ENCODE data around the gene GINS1.

DNA sequence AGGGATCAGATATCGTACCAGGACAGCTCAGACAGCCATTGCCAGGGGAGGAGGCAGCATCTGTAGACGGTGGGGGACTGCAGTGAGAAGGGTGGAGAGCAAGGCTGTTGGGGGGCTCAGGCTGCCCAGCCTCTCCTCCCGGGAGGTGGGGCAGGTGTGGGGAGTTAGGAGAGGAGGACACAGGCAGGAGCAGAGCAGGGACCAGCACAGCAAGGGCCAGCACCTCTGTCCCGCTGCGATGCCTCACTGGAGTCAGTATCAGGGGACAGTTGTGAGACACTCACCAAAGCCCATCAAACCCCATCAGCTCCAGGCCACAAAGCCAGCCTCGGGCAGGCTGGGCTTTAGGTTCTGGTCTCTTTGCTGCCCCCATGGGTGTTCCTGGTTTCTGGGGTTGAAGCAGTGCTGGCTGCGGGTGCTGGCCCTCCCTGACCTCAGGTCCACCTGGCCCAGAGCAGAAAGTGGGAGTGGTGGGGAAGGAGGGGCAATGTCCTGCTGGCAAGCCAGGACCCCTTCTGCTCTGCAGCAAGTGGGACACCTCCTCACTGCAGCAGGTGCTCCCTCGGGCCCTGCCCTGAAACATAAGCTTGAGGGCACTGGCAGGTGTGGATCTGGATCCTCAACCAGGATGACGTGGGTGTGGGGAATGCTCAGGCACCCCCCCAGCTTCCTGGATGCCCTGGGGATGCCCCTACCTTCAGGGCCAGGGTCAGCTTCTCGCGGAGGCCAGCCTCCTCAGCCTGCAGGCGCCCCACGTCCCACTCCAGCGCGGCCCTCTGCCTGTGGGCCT, 83.4 kb downstream of the GINS1 start:
- no peak for TF ChIP-seq EZH2phosphoT487 (IDR thresholded peaks at IDR 0.05; ENCODE audit: borderline replicate concordance)
- TF ChIP-seq, protein P1, sequence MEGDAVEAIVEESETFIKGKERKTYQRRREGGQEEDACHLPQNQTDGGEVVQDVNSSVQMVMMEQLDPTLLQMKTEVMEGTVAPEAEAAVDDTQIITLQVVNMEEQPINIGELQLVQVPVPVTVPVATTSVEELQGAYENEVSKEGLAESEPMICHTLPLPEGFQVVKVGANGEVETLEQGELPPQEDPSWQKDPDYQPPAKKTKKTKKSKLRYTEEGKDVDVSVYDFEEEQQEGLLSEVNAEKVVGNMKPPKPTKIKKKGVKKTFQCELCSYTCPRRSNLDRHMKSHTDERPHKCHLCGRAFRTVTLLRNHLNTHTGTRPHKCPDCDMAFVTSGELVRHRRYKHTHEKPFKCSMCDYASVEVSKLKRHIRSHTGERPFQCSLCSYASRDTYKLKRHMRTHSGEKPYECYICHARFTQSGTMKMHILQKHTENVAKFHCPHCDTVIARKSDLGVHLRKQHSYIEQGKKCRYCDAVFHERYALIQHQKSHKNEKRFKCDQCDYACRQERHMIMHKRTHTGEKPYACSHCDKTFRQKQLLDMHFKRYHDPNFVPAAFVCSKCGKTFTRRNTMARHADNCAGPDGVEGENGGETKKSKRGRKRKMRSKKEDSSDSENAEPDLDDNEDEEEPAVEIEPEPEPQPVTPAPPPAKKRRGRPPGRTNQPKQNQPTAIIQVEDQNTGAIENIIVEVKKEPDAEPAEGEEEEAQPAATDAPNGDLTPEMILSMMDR (IDR thresholded peaks at IDR 0.05 in 2 of 3, conservative IDR thresholded peaks at IDR 0.05 in 1 of 3; ENCODE audit: borderline replicate concordance in 1 of 3, insufficient read depth in 1 of 3, low read depth in 2 of 3, low read length in 2 of 3) = no peak

All from HCT116 (cell line).